Prostate gland (tissue), 2 donors: ENCODE measurements around the gene KCNIP3.

Experiments
- CTCF ChIP-seq, 4 experiments: fragments of 200-600 bp in 2 of 4; fragments of 450-650 bp in 2 of 4; sonication (generic) in 2 of 4; IDR thresholded peaks; 1 replicate in 3 of 4; 2 replicates in 1 of 4; pipeline ENCODE4 v1.5.1; 2016 to 2019; ENCODE audit warnings: antibody characterized with exemption in 4 of 4, mild to moderate bottlenecking in 2 of 4, moderate library complexity in 2 of 4
- POLR2A ChIP-seq: fragments of 450-650 bp; IDR thresholded peaks from one replicate; pipeline ENCODE4 v1.6.1; 2016; ENCODE audit warnings: antibody characterized with exemption, mild to moderate bottlenecking
- POLR2AphosphoS5 ChIP-seq: sonication (generic); formaldehyde crosslinking; IDR thresholded peaks from one replicate; pipeline ENCODE4 v1.6.1; 2017; ENCODE audit warnings: antibody characterized with exemption

- TF ChIP-seq CTCF (IDR thresholded peaks at IDR 0.05), result no peak
- TF ChIP-seq POLR2A, result no peak
- peak; percentile 15 for TF ChIP-seq POLR2AphosphoS5
These were observed 87.9 kb downstream of the KCNIP3 start for GRCh38 chr2:95384854-95385569.
